PFSK-1 (cell line): ENCODE results near the gene ASIC2.

Experiments
- POLR2AphosphoS5 ChIP-seq: IDR thresholded peaks from 2 replicates; pipeline ENCODE4 v1.6.1; 2012; ENCODE audit warnings: low read depth, mild to moderate bottlenecking, control low read depth, low read length, moderate library complexity
- REST ChIP-seq, 2 experiments: IDR thresholded peaks; 2 replicates each; pipeline versions ENCODE4 v1.6.1 to v1.8.0; 2011 to 2012; ENCODE audit warnings: low read depth in 2 of 2, low read length in 2 of 2, control low read depth in 1 of 2, inconsistent platforms in 1 of 2, mild to moderate bottlenecking in 1 of 2, moderate library complexity in 1 of 2; ENCODE audit not compliant: insufficient read depth in 1 of 2
- SIN3A ChIP-seq: IDR thresholded peaks from 2 replicates; pipeline ENCODE4 v1.6.1; 2012; ENCODE audit warnings: mild to moderate bottlenecking, low read length, moderate library complexity, borderline replicate concordance; ENCODE audit not compliant: insufficient read depth
- TAF1 ChIP-seq: IDR thresholded peaks from 2 replicates; pipeline ENCODE4 v1.6.1; 2012; ENCODE audit warnings: low read length, control low read depth, borderline replicate concordance; ENCODE audit not compliant: insufficient read depth

- TF ChIP-seq POLR2AphosphoS5 (no peak), SIN3A (no peak), TAF1 (no peak), REST (IDR thresholded peaks at IDR 0.05; ENCODE audit: insufficient read depth in 1 of 2, low read depth in 2 of 2, low read length in 2 of 2) (no peak)
These were observed 67.6 kb downstream of the ASIC2 start for GRCh38 chr17:33225509-33225908.
